K562 (cell line): ENCODE results near the gene SLC4A9. TPM values are rescaled to one million over a fixed set of nuclear protein-coding genes. Genes with fewer than 3 reads are reported as not detected.

Experiments used
- ATAC-seq: fragments of 200-7000 bp; cut with Tn5 transposase; 3 replicates; pipeline ENCODE4 v1.9.1; 2020; ENCODE audit warnings: moderate library complexity
- BruUV-seq: library from RNA; stranded (reverse); fragments of 400-500 nt; replicated peaks from 2 replicates; lab custom pipeline; 2021; lab: Mats Ljungman, UMichigan
- CTCF ChIA-PET: fragments of 300-600 bp; formaldehyde crosslinking; extraction: SDS; loops from one replicate; lab custom pipeline; 2021; ENCODE audit warnings: low intra/inter-chr PET ratio; lab: Yijun Ruan, JAX
- POLR2A ChIA-PET: fragments of 300-600, 350-650 bp; sonication (Branson Sonifier 250); formaldehyde crosslinking; extraction: SDS; loops from one replicate; lab custom pipeline; 2021; ENCODE audit warnings: antibody characterized with exemption, inconsistent platforms; lab: Yijun Ruan, JAX
- DNase-seq, 4 experiments: peaks; one replicate each; pipeline versions ENCODE4 v3.0.0 to v3.0.0-alpha.2; 2011 to 2018; ENCODE audit warnings: low spot score in 3 of 4, mixed read lengths in 3 of 4; ENCODE audit errors: extremely low read depth in 1 of 4
- FAIRE-seq: peaks from 2 replicates; lab custom pipeline; 2011; peaks lifted over from hg19 to GRCh38; lab: Jason Lieb, UNC
- H2AFZ ChIP-seq: 2 replicates; pipeline ENCODE4 v1.6.0; 2011; ENCODE audit warnings: low read depth, low read length, control low read depth, inconsistent platforms
- H3K27ac ChIP-seq: fragments of 200-600 bp; 3 replicates; pipeline ENCODE4 v1.8.0; 2011; ENCODE audit warnings: low read depth, mild to moderate bottlenecking, control low read depth, inconsistent platforms, low read length, moderate library complexity, mixed read lengths; ENCODE audit errors: extremely low read depth
- H3K27me3 ChIP-seq, 2 experiments: fragments of 300-600 bp in 1 of 2; 2 replicates in 1 of 2; 3 replicates in 1 of 2; pipeline versions ENCODE4 v1.6.0 to v1.8.0; 2011; ENCODE audit warnings: inconsistent platforms in 2 of 2, low read length in 2 of 2, mild to moderate bottlenecking in 1 of 2, mixed read lengths in 1 of 2, moderate library complexity in 1 of 2; ENCODE audit not compliant: control insufficient read depth in 2 of 2, insufficient read depth in 2 of 2
- H3K36me3 ChIP-seq: fragments of 300-600 bp; 3 replicates; pipeline ENCODE4 v1.8.0; 2011; ENCODE audit warnings: mild to moderate bottlenecking, low read length, inconsistent platforms; ENCODE audit not compliant: control insufficient read depth, insufficient read depth
- H3K4me1 ChIP-seq, 2 experiments: fragments of 200-600 bp in 1 of 2; replicated peaks in 1 of 2; 2 replicates in 1 of 2; 3 replicates in 1 of 2; pipeline versions ENCODE4 v1.5.1 to v1.8.0; 2011; ENCODE audit warnings: inconsistent platforms in 2 of 2, low read length in 2 of 2, mild to moderate bottlenecking in 1 of 2, mixed read lengths in 1 of 2, moderate library complexity in 1 of 2; ENCODE audit not compliant: control insufficient read depth in 2 of 2, insufficient read depth in 2 of 2
- H3K4me2 ChIP-seq: 2 replicates; pipeline ENCODE4 v1.6.1; 2011; ENCODE audit warnings: low read length, control low read depth, inconsistent platforms, mixed read lengths; ENCODE audit not compliant: insufficient read depth
- H3K4me3 ChIP-seq: fragments of 200-600 bp; sonication (generic), shearing (Covaris generic); 2 replicates; pipeline ENCODE4 v1.5.1; 2016; ENCODE audit warnings: control low read depth, inconsistent platforms
- H3K79me2 ChIP-seq: fragments of 200-600 bp; 3 replicates; pipeline ENCODE4 v1.8.0; 2011; ENCODE audit warnings: low read length, inconsistent platforms; ENCODE audit not compliant: control insufficient read depth, insufficient read depth
- H3K9ac ChIP-seq, 2 experiments: 2 replicates each; pipeline versions ENCODE4 v1.6.0 to v1.6.1; 2011; ENCODE audit warnings: low read depth in 2 of 2, low read length in 2 of 2, control low read depth in 1 of 2, inconsistent platforms in 1 of 2, mild to moderate bottlenecking in 1 of 2, mixed read lengths in 1 of 2; ENCODE audit not compliant: insufficient read depth in 1 of 2
- H3K9me1 ChIP-seq: one replicate; pipeline ENCODE4 v1.6.0; 2011; ENCODE audit warnings: inconsistent platforms, mild to moderate bottlenecking, low read length, moderate library complexity; ENCODE audit not compliant: control insufficient read depth, insufficient read depth
- H3K9me3 ChIP-seq: replicated peaks from 2 replicates; pipeline ENCODE4 v1.5.1; 2011; ENCODE audit warnings: low read depth, low read length, inconsistent platforms; ENCODE audit not compliant: control insufficient read depth, insufficient read depth
- H4K20me1 ChIP-seq: replicated peaks from 2 replicates; pipeline ENCODE4 v1.6.1; 2011; ENCODE audit warnings: low read length, inconsistent platforms, mixed read lengths; ENCODE audit not compliant: control insufficient read depth, insufficient read depth
- EHMT2 ChIP-seq: fragments of 450-650 bp; IDR thresholded peaks from 2 replicates; pipeline ENCODE4 v1.6.1; 2018; ENCODE audit warnings: antibody characterized with exemption
- NR3C1 ChIP-seq: sonication (generic); formaldehyde crosslinking; IDR thresholded peaks from 2 replicates; pipeline ENCODE4 v1.8.1; 2022; ENCODE audit warnings: missing genetic modification reagents
- TCF7L2 ChIP-seq: fragments of 150-350 bp; IDR thresholded peaks from 2 replicates; pipeline ENCODE4 v1.6.1; 2016; ENCODE audit warnings: low read depth, mild to moderate bottlenecking, low read length, moderate library complexity
- ZNF253 ChIP-seq: fragments of 250-450 bp; sonication (Bioruptor Pico); conservative IDR thresholded peaks from 2 replicates; pipeline ENCODE4 v1.6.1; 2021; ENCODE audit warnings: mild to moderate bottlenecking
- ZNF41 ChIP-seq: fragments of 250-450 bp; sonication (Bioruptor Pico); conservative IDR thresholded peaks from 2 replicates; pipeline ENCODE4 v1.4.0; 2020; ENCODE audit warnings: mild to moderate bottlenecking
- WGBS: fragments of 100-300 bp; shearing (Covaris generic); methylation state at CpG from one replicate; pipeline ENCODE4 v1.1.6; 2016; ENCODE audit warnings: low coverage, mixed read lengths; ENCODE audit not compliant: insufficient coverage; ENCODE audit errors: missing lambda C conversion rate; 5-methylcytosine and 5-hydroxymethylcytosine counted together
- in situ Hi-C: fragments of 300-500 bp; cut with MboI; formaldehyde crosslinking; loops from 4 replicates; pipeline ENCODE4 v1.15.0; 2018; ENCODE audit warnings: inconsistent platforms, mixed read lengths
- intact Hi-C: fragments of 100-400 bp; cut with micrococcal nuclease; formaldehyde crosslinking; loops from 2 replicates; pipeline ENCODE4 v1.14.2; 2022
- polyA plus RNA-seq, 8 experiments: library from polyadenylated mRNA; depleted of rRNA in 4 of 8; stranded (reverse) in 5 of 8; unstranded in 3 of 8; fragments of >200 nt; fragmentation: Nextera tagmentation in 2 of 8; fragmentation: Illumina TruSeq in 1 of 8; extraction: Ambion mirVana in 2 of 8; extraction: Trizol in 1 of 8; gene quantifications; 2 replicates each; pipeline versions ENCODE4 v1.2.1 to v1.2.3, GENCODE V29; 2011 to 2014; ENCODE audit warnings: inconsistent platforms in 1 of 8, missing spikeins in 1 of 8
- total RNA-seq, 7 experiments: library from RNA; depleted of rRNA in 6 of 7; stranded (reverse); fragments of >200 nt in 6 of 7; fragmentation: Illumina TruSeq in 2 of 7; extraction: Trizol in 2 of 7; gene quantifications; 2 replicates each; pipeline versions ENCODE4 v1.2.1 to v1.2.3, GENCODE V29; 2011 to 2021; ENCODE audit warnings: low replicate concordance in 1 of 7
- TF ChIP-seq, protein P1 (sequence below): IDR thresholded peaks from 2 replicates; pipeline ENCODE4 v1.6.1; 2012; ENCODE audit warnings: low read depth, low read length, improper control_type of control experiment, borderline replicate concordance

SLC4A9 gene
- total and polyA plus RNA-seq, 9 of the 15 experiments (the other 6 are each of a cell fraction or from before 2014, with no cell fraction given), result 0.05 to 0.13 TPM; not detected in 7

DNA sequence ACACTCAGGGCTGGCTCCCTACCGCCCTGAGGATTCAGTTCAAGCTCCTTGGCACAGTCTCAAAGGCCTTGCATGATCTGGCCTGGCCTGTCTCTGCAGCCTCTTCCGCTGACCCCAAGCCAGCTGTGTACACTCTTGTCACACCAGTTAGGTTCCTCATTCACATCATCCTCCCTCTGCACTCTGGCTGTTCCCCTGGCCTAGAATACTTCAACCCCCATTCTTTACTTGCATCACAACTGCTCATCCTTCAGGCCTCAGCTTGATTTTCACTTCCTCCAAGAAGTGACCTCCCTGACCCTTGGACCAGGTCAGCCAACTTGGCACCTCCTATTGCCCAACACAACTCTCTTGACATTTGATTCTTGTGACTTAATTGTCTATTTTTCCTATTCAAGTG is 38.2 kb upstream of the SLC4A9 start:
- intact Hi-C loops, result no loop called here
- Histone ChIP-seq H3K9ac (no peak overlapping the region), H3K27ac (no peak overlapping the region), H2AFZ (no peak overlapping the region), H3K27me3 (no peaks in the 10 kb centered on the region; a peak in 2 of 5 replicates), H3K4me2 (no peak overlapping the region), H3K9me1 (no peaks in the 10 kb centered on the region), H3K4me3 (no peak overlapping the region), H3K36me3 (no peaks in the 10 kb centered on the region), H3K79me2 (no peaks in the 10 kb centered on the region), H4K20me1 (no peaks in the 10 kb centered on the region), H3K9me3 (no peaks in the 10 kb centered on the region), H3K4me1 (no peaks in the 10 kb centered on the region)
- ChIA-PET POLR2A (interaction anchor here (0.5 to 2.0 kb wide), 4 partner anchors 11 to 24 kb away, joined by 3 to 9 read pairs (median 3); no protein-coding TSS in a partner anchor), CTCF (no interaction called here)
- no peak for FAIRE-seq
- BruUV-seq, result no TSS peak
- DNase-seq, result no peak
- in situ Hi-C loops, result no loop called here
- TF ChIP-seq TCF7L2 (no peak), EHMT2 (no peak), ZNF41 (CRISPR knock-in tag) (no peak), ZNF253 (CRISPR knock-in tag) (no peak), NR3C1 (CRISPR knock-in tag) (no peak)
- TF ChIP-seq, protein P1, sequence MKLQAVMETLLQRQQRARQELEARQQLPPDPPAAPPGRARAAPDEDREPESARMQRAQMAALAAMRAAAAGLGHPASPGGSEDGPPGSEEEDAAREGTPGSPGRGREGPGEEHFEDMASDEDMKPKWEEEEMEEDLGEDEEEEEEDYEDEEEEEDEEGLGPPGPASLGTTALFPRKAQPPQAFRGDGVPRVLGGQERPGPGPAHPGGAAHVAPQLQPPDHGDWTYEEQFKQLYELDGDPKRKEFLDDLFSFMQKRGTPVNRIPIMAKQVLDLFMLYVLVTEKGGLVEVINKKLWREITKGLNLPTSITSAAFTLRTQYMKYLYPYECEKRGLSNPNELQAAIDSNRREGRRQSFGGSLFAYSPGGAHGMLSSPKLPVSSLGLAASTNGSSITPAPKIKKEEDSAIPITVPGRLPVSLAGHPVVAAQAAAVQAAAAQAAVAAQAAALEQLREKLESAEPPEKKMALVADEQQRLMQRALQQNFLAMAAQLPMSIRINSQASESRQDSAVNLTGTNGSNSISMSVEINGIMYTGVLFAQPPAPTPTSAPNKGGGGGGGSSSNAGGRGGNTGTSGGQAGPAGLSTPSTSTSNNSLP, result no peak
- 31% methylated on average over 2 of the region's 2 CpGs for WGBS
- no peak for ATAC-seq
